NCI-H1694 (cell line): ENCODE data around the gene DMRTB1.

Experiments used
- DNase-seq: peaks from one replicate; lab custom pipeline; 2025; lab: John Stamatoyannopoulos, UW

The DMRTB1 gene

DNA sequence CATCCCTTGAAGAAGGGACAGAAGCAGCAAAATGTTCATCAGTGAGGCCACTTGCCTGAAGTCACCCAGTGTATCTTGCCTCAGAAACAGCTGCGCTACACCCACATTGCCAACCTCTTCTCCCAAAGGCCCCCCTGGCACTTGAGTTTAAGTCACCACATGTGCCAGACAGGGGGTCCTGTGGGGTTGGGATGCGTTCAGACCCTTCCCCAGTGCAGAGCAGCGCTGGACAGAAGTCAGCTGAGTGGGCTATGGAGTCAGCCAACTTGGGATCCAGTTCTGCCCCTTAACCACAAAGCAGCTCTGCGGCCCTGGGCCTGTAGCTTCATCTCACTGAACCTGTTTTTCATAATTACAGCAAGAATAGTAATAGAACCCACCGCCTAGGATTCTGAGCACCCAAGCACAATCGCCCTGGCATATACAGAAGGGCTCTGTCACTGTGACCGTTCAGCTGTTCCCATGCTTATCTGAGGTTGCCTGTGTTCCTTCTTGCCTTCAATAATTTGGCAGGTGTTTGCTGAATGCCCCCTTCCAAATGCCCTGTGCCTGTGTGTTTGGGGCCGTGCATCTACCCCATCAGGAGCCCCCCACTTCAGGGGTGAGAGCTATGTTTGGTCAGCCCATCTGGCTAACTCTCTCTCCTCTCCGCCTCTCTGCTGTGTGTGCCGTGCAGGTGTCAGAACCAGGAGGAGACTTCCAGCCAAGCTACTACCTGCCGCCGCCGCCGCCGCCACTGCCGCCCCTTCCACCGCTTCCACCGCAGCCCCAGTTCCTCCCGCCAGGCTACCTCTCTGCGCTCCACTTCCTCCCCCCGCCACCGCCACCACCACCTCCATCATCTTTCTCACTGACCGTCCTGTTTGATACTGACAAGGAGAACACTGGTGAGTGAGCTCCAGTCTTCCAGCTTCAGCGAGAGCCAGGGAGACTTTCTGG is 5.0 kb downstream of the DMRTB1 start:
- DNase-seq, result no peak

DNA sequence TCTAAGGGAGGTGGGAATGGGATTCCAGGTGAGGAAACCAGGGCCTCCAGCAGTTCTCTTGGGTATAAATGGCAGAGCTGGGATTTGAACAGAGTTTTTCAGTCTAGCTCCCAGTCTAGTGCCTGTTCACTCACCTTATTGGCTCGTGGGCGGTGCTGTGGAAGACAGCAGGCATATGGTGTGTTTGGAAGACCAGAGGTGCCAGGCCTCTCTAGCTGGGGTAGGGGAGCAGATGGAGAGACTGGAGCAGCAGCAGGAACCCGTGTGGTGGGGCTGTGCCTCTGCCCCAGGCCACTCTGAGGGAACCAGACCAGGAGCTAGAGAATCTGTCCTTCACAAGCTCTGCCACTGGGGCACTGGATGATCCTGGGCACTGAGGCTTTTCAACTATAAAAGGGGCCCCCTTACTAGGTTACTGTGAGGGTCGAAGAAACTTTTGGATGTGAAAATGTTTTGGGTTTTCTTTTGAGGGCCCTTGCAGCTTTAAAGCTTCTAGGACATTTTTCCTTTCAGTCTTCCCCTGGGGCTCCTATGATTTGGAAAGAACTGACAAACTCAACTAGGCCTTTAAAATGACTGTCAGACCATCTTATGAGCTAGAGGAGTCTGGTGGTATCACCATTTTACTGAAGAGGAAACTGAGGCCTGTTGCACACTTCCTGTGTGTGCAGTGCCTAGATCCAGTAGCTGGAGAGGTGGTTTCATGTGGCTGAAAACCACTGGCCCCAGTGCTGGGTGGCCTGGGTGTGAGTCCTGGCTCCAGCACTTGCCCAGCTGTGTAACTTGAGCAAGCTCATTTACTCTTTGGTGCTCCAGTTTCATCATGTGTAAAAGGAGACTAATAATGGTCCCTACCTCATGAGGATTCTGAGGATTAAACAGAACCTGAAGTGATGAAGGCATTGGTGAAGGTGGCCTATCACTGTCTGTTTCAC is 6.1 kb downstream of the DMRTB1 start:
- peak; percentile 96 for DNase-seq

DNA sequence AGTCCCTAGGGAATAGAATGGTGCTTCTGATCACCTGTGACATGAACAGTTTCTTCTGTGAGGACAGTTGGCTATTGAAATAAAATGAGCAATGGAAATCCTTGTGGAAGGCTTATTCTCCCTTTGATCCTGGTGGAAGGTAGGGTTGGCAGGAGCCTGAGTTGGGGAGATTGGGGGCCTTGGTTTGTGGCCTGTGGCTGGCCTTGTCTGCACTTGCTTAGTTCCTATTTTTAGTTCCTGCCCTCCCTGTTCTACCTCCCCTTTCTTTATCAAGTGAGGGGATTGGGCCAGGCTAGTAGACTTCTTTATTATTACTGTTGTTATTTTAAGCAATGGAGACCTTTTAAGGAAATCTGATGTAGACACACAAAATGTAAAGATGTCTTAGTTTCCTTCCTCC is 8.2 kb downstream of the DMRTB1 start:
- DNase-seq, result no peak

DNA sequence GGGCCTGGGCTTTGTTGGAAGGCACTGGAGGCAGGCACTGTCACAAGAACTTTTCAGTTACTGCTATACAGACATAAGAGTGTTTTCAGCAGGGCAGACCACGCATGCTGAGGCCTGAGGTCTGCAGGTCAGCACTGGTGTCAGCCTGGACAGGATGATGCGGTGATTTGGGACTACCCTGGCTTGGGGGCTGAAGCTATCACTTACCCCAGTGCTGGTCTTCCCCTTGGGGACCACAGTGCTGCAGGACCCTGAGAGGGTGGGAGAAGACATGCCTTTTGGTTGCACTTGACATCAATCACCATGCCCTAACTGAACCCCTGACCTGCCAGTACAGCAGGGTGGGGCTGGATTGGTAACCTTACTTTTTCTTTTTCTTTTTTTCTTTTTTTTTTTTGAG is 9.2 kb downstream of the DMRTB1 start:
- DNase-seq, result no peak

DNA sequence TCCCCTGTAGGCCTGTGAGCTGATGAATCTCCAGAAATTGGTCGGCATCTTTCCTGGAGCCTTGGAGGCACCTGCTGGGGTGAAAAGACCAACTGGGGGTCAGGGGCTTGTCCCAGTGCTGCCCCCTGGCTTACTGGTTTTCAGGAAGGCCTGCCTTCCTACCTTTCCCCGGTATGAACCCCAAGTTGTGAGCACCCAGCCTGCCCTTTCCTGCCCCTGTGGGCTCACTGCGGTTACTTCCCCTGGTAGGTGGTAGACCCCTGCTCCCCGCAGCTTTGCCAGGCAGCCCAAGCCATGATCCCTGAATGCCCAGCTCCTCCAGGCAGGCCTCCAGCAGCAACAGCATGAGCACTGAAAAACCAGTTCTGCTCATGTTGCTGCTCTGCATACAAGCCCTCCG is 10.2 kb downstream of the DMRTB1 start:
- DNase-seq, result no peak

DNA sequence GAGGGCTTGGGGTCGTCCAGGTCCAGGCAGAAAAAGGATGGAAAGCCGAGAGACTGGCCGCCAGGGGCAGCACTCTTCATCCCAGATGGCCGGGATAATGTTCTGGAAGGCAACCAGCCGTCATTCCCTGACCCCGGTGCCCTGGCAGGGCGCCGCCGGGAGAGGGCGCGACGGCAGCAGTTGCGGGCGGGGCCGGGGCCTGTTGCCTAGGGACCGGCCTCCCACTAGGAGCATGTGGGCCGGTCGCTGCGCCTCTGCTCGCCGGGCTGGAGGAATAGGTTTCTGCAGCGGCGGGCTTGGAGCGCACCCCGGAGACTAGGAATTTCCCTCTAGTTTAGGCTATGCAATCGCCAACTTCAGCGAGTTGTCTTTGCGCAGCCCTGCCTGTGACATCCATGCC is 11.0 kb downstream of the DMRTB1 start:
- DNase-seq, result no peak

DNA sequence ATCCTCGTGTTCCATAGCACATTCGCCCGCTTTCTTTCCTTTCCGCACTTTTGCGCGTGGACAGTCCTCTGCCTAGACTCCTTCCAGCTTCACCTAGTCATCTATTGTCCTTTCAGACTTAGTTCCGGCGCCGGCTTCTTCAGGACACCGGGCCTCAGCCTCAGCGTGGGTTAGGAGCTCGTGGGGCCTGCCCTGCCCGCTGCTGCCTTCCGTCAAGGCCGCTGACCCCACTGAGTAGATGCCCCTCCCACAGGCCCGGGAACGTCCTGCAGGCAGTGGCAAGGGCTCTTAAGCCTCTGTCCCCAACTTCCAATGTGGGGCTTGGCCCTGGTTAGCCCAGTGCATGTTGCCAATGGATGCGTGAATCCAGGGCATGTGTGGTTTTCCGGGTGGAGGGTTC is 11.4 kb downstream of the DMRTB1 start:
- DNase-seq, result no peak

DNA sequence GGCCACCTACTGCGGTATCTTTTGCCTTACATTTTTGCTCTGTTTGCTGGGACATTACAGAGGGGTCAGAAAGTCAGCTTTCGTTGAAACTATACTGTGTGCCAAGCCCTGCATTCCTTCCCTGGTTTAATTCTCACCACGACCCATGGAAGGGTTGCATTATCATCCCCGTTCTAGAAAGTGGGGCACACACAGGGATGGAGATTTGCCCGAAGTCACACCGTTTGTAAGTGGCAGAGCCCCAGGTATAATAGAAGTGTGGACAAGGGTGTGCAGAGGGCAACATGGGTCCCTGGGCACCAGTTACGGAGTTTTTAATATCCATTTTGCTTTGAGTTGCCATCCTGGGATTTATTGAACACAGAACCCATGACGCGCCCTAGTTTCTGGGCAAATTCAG is 11.8 kb downstream of the DMRTB1 start:
- DNase-seq, result no peak

DNA sequence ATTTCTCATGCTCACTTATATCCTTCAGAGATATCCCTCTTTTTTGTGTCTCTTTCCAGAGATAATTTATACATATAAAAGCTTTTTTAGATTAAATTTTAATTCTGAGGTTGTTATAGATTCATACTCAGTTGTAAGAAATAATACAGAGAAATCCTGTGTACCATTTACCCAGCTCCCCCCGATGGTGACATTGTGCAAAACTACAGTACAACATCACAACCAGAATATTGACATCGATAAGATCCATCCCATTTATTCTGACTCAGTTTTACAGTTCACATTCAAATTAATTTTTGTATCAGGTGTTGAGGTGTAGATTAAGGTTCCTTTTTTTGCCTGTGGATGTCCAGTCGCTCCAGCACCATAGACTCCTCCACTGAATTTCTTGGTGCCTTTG is 14.3 kb downstream of the DMRTB1 start:
- peak; percentile 19 for DNase-seq

DNA sequence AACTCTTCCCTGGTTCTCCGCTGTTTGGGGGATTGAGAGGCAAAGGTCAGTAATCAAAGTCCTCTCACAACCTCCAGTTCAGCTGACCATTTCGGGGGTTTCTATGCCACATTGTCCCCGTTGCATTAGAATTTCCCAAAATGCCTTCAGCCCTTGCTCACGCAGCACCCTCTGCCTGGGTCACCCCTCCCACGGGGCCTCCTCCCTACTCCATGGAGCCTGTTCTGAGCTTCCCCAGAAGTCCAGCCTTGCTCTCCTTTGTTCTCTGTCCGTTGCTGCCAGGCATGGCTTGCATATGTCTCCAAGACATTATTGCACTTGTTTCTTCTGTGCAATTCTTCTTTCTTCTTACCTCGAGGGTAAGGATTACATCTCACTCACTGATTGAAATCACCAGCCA is 16.5 kb downstream of the DMRTB1 start:
- no peak for DNase-seq

DNA sequence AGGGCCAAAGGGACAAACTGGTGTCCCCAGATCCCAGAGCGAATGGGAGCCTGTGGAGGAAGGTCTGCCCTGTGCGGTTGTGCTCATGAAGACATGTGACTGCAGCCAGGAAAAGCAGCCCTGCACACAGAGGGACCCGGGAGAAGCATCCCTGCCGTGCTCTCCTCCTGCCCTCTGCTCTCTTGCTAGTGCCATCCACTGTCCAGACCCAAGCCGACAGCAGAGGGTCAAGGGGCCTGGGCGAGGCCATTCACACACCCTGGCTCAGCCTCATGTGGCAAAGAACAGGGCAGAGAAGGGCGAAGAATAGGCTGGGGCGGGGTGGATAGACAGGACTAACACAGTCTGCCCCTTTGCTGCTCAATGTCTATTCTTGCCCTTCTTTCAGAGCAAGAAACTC is 17.4 kb downstream of the DMRTB1 start:
- no peak for DNase-seq

DNA sequence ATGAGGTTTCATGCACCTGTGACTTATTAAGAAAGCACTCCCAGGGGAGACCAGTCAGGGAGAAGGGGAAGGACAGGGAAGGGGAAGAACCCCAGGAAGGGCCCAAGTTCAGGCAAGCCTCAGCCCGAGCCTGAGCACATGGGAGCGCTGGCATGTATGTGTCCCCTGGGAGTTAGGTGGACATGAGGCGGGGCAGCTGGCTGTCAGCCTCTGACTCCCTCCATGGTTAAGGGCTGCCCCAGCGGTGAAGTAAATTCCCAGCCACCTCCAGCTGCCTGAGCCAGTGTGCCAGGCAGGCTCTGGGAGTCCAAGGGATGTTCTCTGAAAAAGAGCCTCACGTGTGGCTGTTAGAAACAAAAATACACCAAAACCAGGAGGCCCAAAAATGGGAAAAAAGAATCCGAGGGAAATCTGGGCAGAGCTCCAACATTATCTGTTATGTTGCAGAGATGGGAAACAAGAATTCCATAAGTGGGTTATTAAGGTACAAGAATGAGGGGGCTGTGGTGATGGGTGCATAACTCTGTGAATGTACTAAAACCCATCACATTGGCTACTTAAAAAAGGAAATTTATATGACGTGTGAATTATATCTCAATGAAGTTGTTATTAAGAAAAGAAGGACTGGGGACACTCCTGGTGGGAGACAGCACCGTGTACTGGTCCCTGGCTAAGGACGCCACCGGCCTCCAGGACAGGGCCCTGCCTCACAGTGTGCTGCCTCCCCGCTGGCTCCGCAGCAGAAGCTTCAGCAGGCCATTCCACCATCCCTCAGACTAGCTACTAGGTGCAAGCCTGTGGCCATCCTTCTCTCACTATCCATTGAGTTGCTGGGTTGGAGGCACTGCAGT is 18.7 kb downstream of the DMRTB1 start:
- peak; percentile 82 for DNase-seq

DNA sequence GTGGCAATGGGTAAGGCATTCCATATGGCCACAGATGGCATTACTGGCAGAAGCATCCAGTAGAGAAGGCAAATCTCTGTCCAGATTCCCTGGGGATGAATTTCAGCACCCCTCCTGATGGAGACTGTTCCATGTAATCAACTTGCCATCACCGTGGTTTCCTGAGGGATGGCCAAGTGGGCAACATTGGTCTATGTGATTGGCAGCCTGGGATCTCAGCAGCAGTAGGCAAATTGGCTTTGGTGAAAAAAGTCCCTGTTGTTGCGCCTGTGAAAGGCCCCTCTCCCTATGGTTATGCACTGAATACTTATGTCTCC is 19.3 kb downstream of the DMRTB1 start:
- DNase-seq, result peak; percentile 96

DNA sequence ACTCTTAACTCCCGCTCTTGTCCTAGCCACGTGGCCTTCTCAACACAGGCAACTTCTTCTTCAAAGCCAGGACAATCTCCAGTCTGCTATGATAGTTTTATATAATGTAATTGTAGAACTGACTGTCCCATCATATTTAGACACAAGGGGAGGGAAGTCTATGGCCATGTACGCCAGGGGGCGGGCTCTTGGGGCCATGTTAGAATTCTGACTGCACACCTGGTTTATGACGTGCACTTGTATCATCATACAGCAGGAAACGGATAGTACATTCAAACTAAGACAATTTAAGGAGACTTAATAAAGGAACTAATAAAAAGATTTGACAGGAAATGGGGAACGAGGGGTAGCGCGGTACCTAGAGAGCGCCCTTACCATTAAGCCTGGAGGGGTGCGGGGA is 21.5 kb downstream of the DMRTB1 start:
- DNase-seq, result no peak

DNA sequence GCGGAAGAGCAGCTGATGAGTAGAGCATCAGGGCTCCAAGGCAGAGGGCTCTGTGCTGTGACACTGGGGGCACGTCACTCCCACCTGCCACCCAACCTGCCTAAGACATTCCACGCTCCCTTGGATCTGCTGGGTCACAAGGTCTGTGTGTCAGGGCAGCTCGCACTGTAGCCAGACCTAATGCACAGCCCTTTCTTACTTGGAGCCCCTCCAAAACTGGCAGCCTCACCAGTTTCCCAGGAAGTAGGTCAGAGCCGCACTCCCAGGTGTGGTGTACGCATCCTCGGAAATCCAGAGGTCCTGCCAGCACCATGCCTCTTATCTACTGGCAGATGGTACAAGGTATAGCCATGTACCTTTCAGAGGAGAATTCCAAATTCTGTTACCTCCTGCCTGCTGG is 22.3 kb downstream of the DMRTB1 start:
- no peak for DNase-seq

DNA sequence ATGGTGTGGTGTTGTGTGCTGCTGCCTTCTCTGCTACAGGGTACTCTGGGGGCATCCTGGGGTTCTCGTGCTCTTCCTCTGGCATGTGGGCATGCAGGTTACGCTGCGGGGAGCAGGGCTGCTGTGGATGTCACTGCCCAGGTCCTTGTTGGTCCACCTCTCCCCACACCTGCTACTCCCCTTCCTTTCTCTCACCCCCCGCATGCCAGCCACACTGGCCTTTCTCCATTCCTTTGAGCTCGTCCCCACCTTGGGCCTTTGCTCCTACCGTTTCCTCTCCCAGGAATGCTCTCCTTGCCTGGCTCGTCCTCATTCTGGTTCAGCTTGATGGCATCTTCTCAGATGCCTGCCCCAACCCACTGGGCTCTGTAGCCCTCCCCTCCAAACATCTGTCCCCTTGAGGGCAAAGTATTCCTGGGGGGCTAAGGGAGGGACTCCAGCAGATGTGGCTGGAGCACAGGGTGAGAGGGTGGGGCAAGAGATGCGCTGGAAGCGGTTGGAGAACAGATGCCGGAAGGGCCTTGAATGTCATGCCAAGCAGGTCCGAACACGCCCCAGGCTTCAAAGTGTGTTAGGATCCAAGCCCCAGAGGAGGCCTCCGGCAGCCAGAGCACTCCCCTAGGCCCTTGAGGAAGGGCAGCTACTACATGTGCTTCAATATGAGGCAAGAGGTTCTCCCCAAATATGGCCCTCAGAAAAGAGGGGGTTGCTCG is 23.4 kb downstream of the DMRTB1 start:
- DNase-seq, result peak; percentile 75

DNA sequence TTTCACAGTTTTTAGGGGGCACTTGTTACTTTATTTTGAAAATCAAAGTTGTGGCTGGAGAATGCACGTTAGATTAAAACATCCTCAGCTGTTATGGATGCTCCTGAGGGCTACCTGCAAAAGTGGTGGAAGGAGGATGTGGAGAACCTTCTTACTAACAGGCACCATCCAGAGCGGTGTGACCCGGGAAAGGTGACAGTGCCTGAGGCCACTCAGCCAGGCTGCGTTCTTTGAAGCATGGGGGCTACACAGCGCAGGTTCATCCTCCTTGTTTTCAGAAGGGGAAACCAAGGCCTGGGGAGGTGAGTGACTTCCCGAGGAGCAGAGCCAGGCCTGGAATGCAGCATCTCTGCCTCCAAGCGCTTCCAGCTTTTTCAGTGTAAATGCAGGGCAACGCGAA is 24.0 kb downstream of the DMRTB1 start:
- DNase-seq, result no peak

DNA sequence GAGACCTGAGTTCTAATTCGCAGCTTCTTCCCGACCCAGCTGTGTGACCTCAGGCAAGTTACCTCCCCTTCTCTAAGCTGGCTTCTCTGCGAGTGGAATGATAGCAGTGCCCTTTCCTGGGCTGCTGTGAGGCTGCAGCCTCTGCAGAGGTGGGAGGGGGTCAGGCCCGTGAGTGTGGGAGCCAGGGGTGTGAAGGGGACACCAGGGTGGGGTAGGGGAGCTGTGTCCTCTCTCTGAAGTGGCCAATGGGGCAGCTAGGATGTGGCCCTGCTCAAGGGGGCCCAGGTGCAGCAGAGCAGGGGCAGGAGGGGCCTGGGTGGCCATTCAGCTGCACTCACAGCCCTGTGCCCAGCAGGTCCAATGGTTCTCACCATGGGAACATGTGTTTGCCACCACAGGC is 24.5 kb downstream of the DMRTB1 start:
- no peak for DNase-seq

DNA sequence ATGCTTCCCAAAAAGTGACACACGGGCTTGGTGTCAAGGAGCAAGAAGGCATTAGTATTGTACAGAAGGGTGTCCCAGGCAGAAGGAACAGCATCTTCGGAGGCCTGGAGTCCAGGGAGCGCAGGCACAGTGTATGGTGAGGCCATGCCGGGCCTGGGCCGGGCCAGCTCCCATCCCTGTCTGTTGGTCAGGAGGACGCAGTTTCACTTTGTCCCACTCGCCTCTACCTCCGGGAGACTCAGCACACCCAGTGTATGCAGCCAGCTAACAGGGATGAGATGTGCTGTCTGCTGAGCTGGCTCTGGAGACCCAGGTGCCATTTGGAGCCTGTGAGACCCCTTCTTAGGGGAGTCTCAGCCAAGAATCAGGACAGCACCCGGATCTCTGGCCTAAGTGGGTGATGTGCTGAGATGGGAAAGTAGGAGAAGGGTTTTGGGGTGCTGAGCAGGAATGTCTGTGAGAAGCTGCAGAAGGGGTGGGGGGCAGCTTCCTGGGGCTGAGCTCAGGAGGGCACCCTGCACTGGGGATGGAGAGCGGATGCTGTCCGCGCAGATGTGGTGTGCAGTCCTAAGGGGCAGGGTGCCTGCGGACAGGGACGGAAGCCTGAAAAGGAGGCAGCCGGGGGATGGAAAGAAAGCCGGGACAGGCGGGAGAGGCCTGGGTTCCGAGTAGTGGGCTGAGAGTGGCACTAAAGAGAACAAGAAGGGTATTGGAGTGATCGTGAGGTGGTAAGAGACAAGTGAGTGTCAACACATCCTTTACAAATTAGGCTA is 25.7 kb downstream of the DMRTB1 start:
- DNase-seq, result no peak

DNA sequence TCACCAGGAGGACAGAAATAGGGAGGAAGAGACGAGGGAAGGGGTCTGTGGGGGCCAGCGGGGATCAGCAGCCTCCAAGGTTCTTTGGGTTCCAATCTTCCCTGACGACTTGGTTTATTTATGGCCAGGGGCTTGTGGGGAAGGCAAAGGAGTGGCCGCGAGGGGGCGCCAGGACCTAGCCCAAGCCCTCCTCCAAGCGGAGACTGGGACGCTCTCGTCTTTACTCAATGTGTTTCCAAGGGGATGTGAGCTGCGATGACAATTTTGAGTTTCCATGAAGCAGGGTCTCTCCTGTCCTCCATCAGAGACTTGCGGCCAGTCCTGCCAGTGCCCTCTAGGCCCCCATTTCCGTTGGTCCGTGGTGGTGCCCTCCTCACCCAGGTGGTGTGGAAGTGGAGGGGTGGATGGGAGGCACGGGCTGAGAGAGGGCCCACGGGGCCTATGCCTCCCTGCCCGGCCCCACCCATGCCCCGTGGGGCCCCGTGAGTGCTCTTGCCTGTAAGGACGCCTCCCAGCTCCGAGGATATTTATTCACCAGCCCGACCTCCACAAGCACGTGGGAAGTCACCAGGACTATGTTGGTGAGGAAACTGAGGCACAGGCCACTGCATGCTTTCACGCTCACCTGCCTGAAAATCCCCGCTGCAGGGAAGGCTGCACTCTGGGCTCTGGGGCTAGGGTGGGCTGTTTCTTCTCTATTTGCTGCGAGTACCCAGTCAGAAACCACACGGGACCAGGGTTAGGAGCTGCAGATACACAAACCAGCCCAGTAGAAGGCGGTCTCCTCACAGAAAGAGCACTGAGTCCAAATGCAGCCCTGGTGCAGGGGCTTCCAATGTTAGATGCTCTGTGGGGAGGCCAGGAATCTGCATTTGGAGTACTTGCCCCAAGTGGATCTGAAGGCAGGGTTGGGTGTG is 26.5 kb downstream of the DMRTB1 start:
- peak; percentile 96 for DNase-seq
